Measurements from ENCODE around the gene PPBP. TPM values are rescaled to one million over a fixed set of nuclear protein-coding genes. Genes with fewer than 3 reads are reported as not detected.

PPBP gene
- total RNA-seq, 3 donors from 2014 or later = 1.3 to 2.0 (median 1.3) TPM

Other genes with a start within 250 kb of the PPBP start
- gene CXCL8, start 247.6 kb downstream of the PPBP start, total RNA-seq = 10 to 100 TPM in 1 of 3 donors, 1 to 10 TPM in 1, under 1 TPM in 1; 0.64 to 33.7 (median 2.6) TPM
- 1 to 10 TPM in 2 of 3 donors, not detected in 1; 2.2 to 2.9 TPM for gene CXCL6, start 151.5 kb downstream of the PPBP start, total RNA-seq
- gene PF4V1, start 134.9 kb downstream of the PPBP start, total RNA-seq = not detected
- gene CXCL1, start 118.8 kb downstream of the PPBP start, total RNA-seq = 10 to 100 TPM in 2 of 3 donors, under 1 TPM in 1; 0.80 to 31.3 (median 17.7) TPM
- gene PF4, start 6.2 kb downstream of the PPBP start, total RNA-seq = not detected
- under 1 TPM in 1 of 3 donors, not detected in 2; 0.15 TPM for gene CXCL5, start 10.5 kb upstream of the PPBP start, total RNA-seq
- gene CXCL3, start 50.5 kb upstream of the PPBP start, total RNA-seq = 1 to 10 TPM in 2 of 3 donors, under 1 TPM in 1; 0.64 to 5.6 (median 1.3) TPM
- 10 to 100 TPM; 12.2 to 51.8 (median 16.1) TPM for gene CXCL2, start 111.0 kb upstream of the PPBP start, total RNA-seq
- gene MTHFD2L, start 169.9 kb upstream of the PPBP start, total RNA-seq = 10 to 100 TPM; 20.5 to 48.1 (median 29.2) TPM